HG02623 (cell line): ENCODE results near the gene SALL4.
"Not testable (repeated sequence)": the region's sequence is repeated elsewhere in the genome, so short reads cannot be mapped to it uniquely, and the experiment has no call there.

Experiments used
- ATAC-seq: cut with Tn5 transposase; IDR thresholded peaks from one replicate; pipeline ENCODE4 v1.9.1; 2021; ENCODE audit warnings: moderate library complexity; ENCODE audit not compliant: unreplicated experiment

SALL4 gene

GRCh38 chr20:51739722-51740249 lies 62.5 kb downstream of the SALL4 start:
- no peak for ATAC-seq

GRCh38 chr20:51738877-51739447 lies 63.4 kb downstream of the SALL4 start:
- ATAC-seq, result no peak

- not testable (repeated sequence) for ATAC-seq
Measured at GRCh38 chr20:51738261-51738660, 64.1 kb downstream of the SALL4 start.

- ATAC-seq, result no peak
Measured at GRCh38 chr20:51736947-51737346, 65.4 kb downstream of the SALL4 start.

- ATAC-seq, result no peak
Measured at GRCh38 chr20:51735728-51736600, 66.4 kb downstream of the SALL4 start.

GRCh38 chr20:51734876-51735720 lies 67.2 kb downstream of the SALL4 start:
- no peak for ATAC-seq

- ATAC-seq, result no peak
Measured at GRCh38 chr20:51733070-51733469, 69.3 kb downstream of the SALL4 start.
